Stimulated activated CD4-positive, alpha-beta T cell treated with anti-CD3 and anti-CD28 coated beads, TNF-alpha, amount 100 ng/mL, for 4 hours (primary cell): ENCODE results near the gene ETFB.

Experiments used
- DNase-seq, 3 experiments: peaks; one replicate each; pipeline ENCODE4 v3.0.0-alpha.2; 2020; ENCODE audit warnings: low read depth in 3 of 3

The ETFB gene

DNA sequence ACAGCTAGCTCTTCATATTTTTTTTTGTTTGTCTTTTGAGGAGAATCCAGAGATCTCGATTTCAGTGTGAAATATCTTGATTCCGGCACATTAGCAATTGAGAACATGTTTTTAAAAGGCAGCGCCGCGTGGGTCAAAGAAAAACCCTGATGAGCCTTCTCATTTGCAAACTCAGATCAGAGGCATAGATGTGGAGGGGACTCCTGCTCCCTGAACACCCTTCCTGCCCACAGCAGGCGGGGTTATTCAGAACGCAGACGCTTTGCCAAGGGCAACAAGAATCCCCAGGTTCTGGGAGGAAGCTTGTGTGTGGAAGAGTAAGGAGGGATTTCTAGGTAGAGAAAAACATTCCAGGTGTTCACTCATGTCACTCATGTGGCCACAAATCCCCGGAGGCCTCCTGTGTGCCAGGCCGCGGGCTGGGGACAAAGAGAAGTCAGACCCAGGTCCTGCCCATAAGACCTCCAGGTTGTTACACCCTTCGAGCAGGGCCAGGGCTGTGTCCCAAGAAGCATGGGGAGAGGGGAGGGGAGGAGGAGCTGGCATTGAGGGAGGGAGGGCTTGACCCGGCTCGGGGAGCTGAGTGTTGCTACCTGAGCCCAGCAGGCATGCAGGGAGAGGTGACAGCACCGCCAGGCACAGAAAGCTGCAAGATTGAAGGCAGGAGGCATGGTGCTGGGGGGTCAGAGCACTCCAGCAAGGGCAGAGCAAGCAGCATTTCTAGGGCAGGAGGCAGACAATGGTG lies 70.6 kb downstream of the ETFB start:
- no peak for DNase-seq
